Measurements from ENCODE around the gene ERN2. TPM values are rescaled to one million over a fixed set of nuclear protein-coding genes. Genes with fewer than 3 reads are reported as not detected.

The ERN2 gene
- polyA plus RNA-seq, 3 donors, result not detected

DNA sequence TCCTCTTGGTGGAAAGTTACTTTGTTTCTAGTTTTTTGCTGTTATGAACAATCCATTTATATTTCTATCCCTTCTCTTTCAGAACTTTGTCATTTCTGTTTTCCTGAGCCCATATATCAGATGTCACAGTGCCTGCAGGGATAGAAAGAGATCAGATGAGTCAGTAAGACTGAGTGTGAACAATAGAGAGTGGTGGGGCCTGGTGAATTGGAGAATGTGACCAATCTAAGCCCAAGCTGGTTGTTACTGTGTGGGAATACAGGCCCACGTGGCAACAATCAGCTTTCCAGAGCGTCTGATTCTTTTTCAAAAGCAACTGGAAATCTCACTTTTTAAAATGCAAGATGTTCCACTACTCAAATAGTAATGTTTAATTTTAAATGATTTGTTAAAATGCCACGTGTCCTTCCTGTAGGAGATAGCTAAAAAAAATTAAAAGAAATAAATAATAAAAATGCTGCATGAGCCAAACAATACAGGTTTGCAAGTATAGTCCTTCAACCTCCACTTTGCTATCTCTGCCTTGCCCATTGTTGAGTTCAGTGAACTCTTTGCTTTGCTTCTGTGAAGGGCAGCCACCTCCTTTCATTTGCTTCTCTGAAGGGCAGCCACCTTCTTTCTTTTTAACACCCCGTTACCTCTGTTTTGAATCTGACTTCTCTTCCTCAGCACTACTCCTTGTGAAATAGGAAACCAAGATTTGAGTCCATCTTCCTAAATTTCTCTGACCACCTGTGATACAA, 62.2 kb downstream of the ERN2 start:
- H3K4me3 ChIP-seq (replicated peaks in 1 of 3; ENCODE audit: low read depth in 2 of 3, low read length in 3 of 3), result no peak overlapping the region
- DNase-seq, result no peak
- Mint-ChIP-seq H3K27me3 (ENCODE audit: low read depth in 3 of 3) (peaks cover 0 to 2% (median 0%) of the 10 kb centered on the region in 3 donors), H3K36me3 (peaks cover 59 to 82% of the 10 kb centered on the region in 2 donors), H3K9me3 (no peaks in the 10 kb centered on the region), H3K27ac (peak overlapping the region in 4 of 7 donors; percentile 4 to 38 (median 31)), H3K4me3 (no peak overlapping the region), H3K4me1 (peaks cover 4% of the 10 kb centered on the region)
- WGBS (ENCODE audit: insufficient coverage), result no CpG with 5 or more reads among the region's 4 CpGs
- no peaks in the 10 kb centered on the region for H3K4me1 ChIP-seq (ENCODE audit: control insufficient read depth in 1 of 2, insufficient read depth in 2 of 2, low read length in 2 of 2)
- no peaks in the 10 kb centered on the region for H3K9me3 ChIP-seq (replicated peaks in 1 of 2; ENCODE audit: control insufficient read depth in 1 of 2, insufficient read depth in 1 of 2, low read length in 2 of 2)
- H3K36me3 ChIP-seq (replicated peaks in 1 of 2; ENCODE audit: control insufficient read depth in 1 of 2, insufficient read depth in 2 of 2, low read length in 2 of 2), result peaks cover 42 to 88% of the 10 kb centered on the region in 2 donors
- intact Hi-C loops (cut with micrococcal nuclease), result no loop called here
- H3K4me2 ChIP-seq (replicated peaks; ENCODE audit: extremely low read depth, low read length, poor library complexity, severe bottlenecking), result no peak overlapping the region
- no peaks in the 10 kb centered on the region for H3K27me3 ChIP-seq (ENCODE audit: control insufficient read depth in 2 of 2, insufficient read depth in 2 of 2, low read length in 2 of 2)
- peak overlapping the region in 1 of 2 donors; percentile 20 for H3K27ac ChIP-seq (ENCODE audit: low read depth in 1 of 2, low read length in 2 of 2)
- peaks cover 56% of the 10 kb centered on the region for H4K20me1 ChIP-seq (ENCODE audit: insufficient read depth, low read length)
- peaks cover 85% of the 10 kb centered on the region for H3K79me2 ChIP-seq (ENCODE audit: insufficient read depth, low read length)
- H2AFZ ChIP-seq (ENCODE audit: insufficient read depth, low read depth, low read length, poor library complexity, severe bottlenecking), result no peak overlapping the region
- no peak overlapping the region for H3K9ac ChIP-seq (ENCODE audit: insufficient read depth, low read length, poor library complexity, severe bottlenecking)
- TF ChIP-seq, protein P1, sequence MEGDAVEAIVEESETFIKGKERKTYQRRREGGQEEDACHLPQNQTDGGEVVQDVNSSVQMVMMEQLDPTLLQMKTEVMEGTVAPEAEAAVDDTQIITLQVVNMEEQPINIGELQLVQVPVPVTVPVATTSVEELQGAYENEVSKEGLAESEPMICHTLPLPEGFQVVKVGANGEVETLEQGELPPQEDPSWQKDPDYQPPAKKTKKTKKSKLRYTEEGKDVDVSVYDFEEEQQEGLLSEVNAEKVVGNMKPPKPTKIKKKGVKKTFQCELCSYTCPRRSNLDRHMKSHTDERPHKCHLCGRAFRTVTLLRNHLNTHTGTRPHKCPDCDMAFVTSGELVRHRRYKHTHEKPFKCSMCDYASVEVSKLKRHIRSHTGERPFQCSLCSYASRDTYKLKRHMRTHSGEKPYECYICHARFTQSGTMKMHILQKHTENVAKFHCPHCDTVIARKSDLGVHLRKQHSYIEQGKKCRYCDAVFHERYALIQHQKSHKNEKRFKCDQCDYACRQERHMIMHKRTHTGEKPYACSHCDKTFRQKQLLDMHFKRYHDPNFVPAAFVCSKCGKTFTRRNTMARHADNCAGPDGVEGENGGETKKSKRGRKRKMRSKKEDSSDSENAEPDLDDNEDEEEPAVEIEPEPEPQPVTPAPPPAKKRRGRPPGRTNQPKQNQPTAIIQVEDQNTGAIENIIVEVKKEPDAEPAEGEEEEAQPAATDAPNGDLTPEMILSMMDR (IDR thresholded peaks at IDR 0.05), result no peak

DNA sequence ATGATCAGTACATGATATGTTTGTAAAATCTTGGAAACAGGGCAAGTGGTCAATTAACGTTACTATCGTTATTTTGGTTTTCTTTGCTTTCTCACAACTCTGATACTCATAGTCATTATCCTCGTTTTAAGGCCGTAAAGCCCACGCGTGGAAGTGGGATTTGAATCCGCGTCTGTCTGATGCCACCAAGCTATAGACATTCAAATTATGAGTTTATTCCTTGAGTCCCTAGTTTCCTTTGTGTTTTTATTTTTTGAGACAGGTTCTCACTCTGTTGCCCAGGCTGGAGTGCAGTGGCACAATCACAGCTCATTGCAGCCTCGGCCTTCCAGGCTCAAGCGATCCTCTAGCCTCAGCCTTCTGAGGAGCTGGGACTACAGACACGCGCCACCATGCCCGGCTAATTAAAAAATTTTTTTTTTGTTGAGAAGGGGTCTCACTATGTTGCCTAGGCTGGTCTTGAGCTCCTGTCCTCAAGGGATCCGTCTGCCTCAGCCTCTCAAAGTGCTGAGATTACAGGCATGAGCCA, 70.7 kb downstream of the ERN2 start:
- no peak for DNase-seq

More for the DNA sequence above, 70.7 kb downstream of the ERN2 start:
- Histone ChIP-seq H3K4me1 (ENCODE audit: control insufficient read depth in 1 of 2, insufficient read depth in 2 of 2, low read length in 2 of 2) (peaks cover 21 to 24% of the 10 kb centered on the region in 2 donors), H3K9ac (ENCODE audit: insufficient read depth, low read length, poor library complexity, severe bottlenecking) (peak overlapping the region; percentile 92), H2AFZ (ENCODE audit: insufficient read depth, low read depth, low read length, poor library complexity, severe bottlenecking) (peak overlapping the region; percentile 94), H3K9me3 (replicated peaks in 1 of 2; ENCODE audit: control insufficient read depth in 1 of 2, insufficient read depth in 1 of 2, low read length in 2 of 2) (no peaks in the 10 kb centered on the region), H3K36me3 (replicated peaks in 1 of 2; ENCODE audit: control insufficient read depth in 1 of 2, insufficient read depth in 2 of 2, low read length in 2 of 2) (peaks cover 22 to 44% of the 10 kb centered on the region in 2 donors), H3K79me2 (ENCODE audit: insufficient read depth, low read length) (peaks cover 83% of the 10 kb centered on the region), H3K4me3 (replicated peaks in 1 of 3; ENCODE audit: low read depth in 2 of 3, low read length in 3 of 3) (peak overlapping the region; percentile 85 to 100 (median 85)), H3K27ac (ENCODE audit: low read depth in 1 of 2, low read length in 2 of 2) (peak overlapping the region in 1 of 2 donors; percentile 98), H3K27me3 (ENCODE audit: control insufficient read depth in 2 of 2, insufficient read depth in 2 of 2, low read length in 2 of 2) (no peaks in the 10 kb centered on the region), H3K4me2 (replicated peaks; ENCODE audit: extremely low read depth, low read length, poor library complexity, severe bottlenecking) (peak overlapping the region; percentile 100), H4K20me1 (ENCODE audit: insufficient read depth, low read length) (peaks cover 15% of the 10 kb centered on the region)
- Mint-ChIP-seq H3K4me1 (peaks cover 18% of the 10 kb centered on the region), H3K9me3 (no peaks in the 10 kb centered on the region), H3K27ac (peak overlapping the region; percentile 93 to 97 (median 95)), H3K4me3 (peak overlapping the region; percentile 98), H3K27me3 (ENCODE audit: low read depth in 3 of 3) (no peaks in the 10 kb centered on the region), H3K36me3 (peaks cover 22 to 51% of the 10 kb centered on the region in 2 donors)
- TF ChIP-seq, protein P1 (IDR thresholded peaks at IDR 0.05), result no peak
- 95% methylated on average over 5 of the region's 14 CpGs for WGBS (ENCODE audit: insufficient coverage)
- intact Hi-C loops (cut with micrococcal nuclease), result loop anchor here in 1 of 2 donors (10.0 kb wide), 1 partner anchor 128 kb away; the partner anchor contains the start of gene GGA2
